Karpas-422 (cell line): ENCODE measurements around the gene COL13A1. TPM values are rescaled to one million over a fixed set of nuclear protein-coding genes. Genes with fewer than 3 reads are reported as not detected.

ENCODE experiments used
- DNase-seq: peaks from one replicate; pipeline ENCODE4 v3.0.0-alpha.2; 2015
- H2AFZ ChIP-seq: fragments of 200-600 bp; sonication (generic); 2 replicates; pipeline ENCODE4 v1.6.1; 2014; ENCODE audit warnings: antibody characterized with exemption, low read length, mixed read lengths
- H3K27ac ChIP-seq: fragments of 200-600 bp; sonication (generic); 2 replicates; pipeline ENCODE4 v1.5.1; 2014; ENCODE audit warnings: mild to moderate bottlenecking, low read length, moderate library complexity
- H3K27me3 ChIP-seq: fragments of 200-600 bp; sonication (generic); 2 replicates; pipeline ENCODE4 v1.6.1; 2014; ENCODE audit warnings: low read length, mixed read lengths
- H3K36me3 ChIP-seq: fragments of 200-600 bp; sonication (generic); 2 replicates; pipeline ENCODE4 v1.6.1; 2014; ENCODE audit warnings: low read length, mixed read lengths; ENCODE audit not compliant: insufficient read depth
- H3K4me1 ChIP-seq: fragments of 200-600 bp; sonication (generic); 2 replicates; pipeline ENCODE4 v1.6.1; 2014; ENCODE audit warnings: mild to moderate bottlenecking, low read length, mixed read lengths
- H3K4me2 ChIP-seq: fragments of 200-600 bp; sonication (generic); 2 replicates; pipeline ENCODE4 v1.6.1; 2014; ENCODE audit warnings: low read length, low read depth, mild to moderate bottlenecking; ENCODE audit not compliant: poor library complexity, severe bottlenecking
- H3K4me3 ChIP-seq: fragments of 200-600 bp; sonication (generic); 2 replicates; pipeline ENCODE4 v1.5.1; 2014; ENCODE audit warnings: mild to moderate bottlenecking, antibody characterized with exemption, low read length, mixed read lengths
- H3K79me2 ChIP-seq: fragments of 200-600 bp; sonication (generic); 2 replicates; pipeline ENCODE4 v1.6.1; 2014; ENCODE audit warnings: mild to moderate bottlenecking, low read length, mixed read lengths
- H3K9ac ChIP-seq: fragments of 200-600 bp; sonication (generic); 2 replicates; pipeline ENCODE4 v1.6.0; 2014; ENCODE audit warnings: low read length
- H3K9me2 ChIP-seq: fragments of 200-600 bp; sonication (generic), shearing (Covaris generic); replicated peaks from 2 replicates; pipeline ENCODE4 v1.6.0; 2014; ENCODE audit warnings: mild to moderate bottlenecking, low read length, moderate library complexity; ENCODE audit not compliant: insufficient read depth
- H3K9me3 ChIP-seq: fragments of 300-700, 200-600 bp; sonication (generic); 2 replicates; pipeline ENCODE4 v1.6.1; 2014; ENCODE audit warnings: low read length, mixed read lengths
- H4K20me1 ChIP-seq: fragments of 200-600 bp; sonication (generic); 2 replicates; pipeline ENCODE4 v1.6.1; 2014; ENCODE audit warnings: mild to moderate bottlenecking, antibody characterized with exemption, low read length, low read depth; ENCODE audit not compliant: insufficient read depth
- total RNA-seq: library from RNA; depleted of rRNA; stranded (reverse); fragments of >200 nt; shearing (Covaris generic); gene quantifications from 2 replicates; pipeline ENCODE4 v1.2.3, GENCODE V29; 2014; ENCODE audit warnings: low replicate concordance; rRNA removed

COL13A1 gene
- total RNA-seq, result not detected in 2 replicates

- no peak for DNase-seq
- Histone ChIP-seq H3K9ac (no peak within 1 kb of the TSS), H2AFZ (no peak within 1 kb of the TSS), H3K79me2 (no peaks in the 10 kb centered on the region), H3K9me3 (no peaks in the 10 kb centered on the region), H3K27ac (no peak within 1 kb of the TSS), H3K4me2 (no peak within 1 kb of the TSS), H3K9me2 (no peaks in the 10 kb centered on the region), H3K36me3 (no peaks in the 10 kb centered on the region), H3K4me1 (no peaks in the 10 kb centered on the region), H3K4me3 (no peak within 1 kb of the TSS), H3K27me3 (no peaks in the 10 kb centered on the region), H4K20me1 (no peaks in the 10 kb centered on the region)
Measured at GRCh38 chr10:69801434-69802315, at the start of gene COL13A1. COL13A1 (plus strand) TSS chr10:69801906; CDS start chr10:69802424, 518 bp downstream.

- no peaks in the 10 kb centered on the region for H3K79me2 ChIP-seq
- H4K20me1 ChIP-seq, result no peaks in the 10 kb centered on the region
- H3K4me2 ChIP-seq, result no peak overlapping the region
- H3K27me3 ChIP-seq, result no peaks in the 10 kb centered on the region
- no peak overlapping the region for H3K9ac ChIP-seq
- H3K27ac ChIP-seq, result no peak overlapping the region
- no peaks in the 10 kb centered on the region for H3K4me1 ChIP-seq
- DNase-seq, result no peak
- no peaks in the 10 kb centered on the region for H3K9me3 ChIP-seq
- H2AFZ ChIP-seq, result no peak overlapping the region
- no peaks in the 10 kb centered on the region for H3K36me3 ChIP-seq
- H3K9me2 ChIP-seq, result no peaks in the 10 kb centered on the region
- H3K4me3 ChIP-seq, result no peak overlapping the region
Measured at GRCh38 chr10:69752479-69752878, 49.2 kb upstream of the COL13A1 start.

- H2AFZ ChIP-seq, result no peak overlapping the region
- H4K20me1 ChIP-seq, result no peaks in the 10 kb centered on the region
- H3K4me3 ChIP-seq, result no peak overlapping the region
Measured at GRCh38 chr10:69756279-69756678, 45.4 kb upstream of the COL13A1 start.

GRCh38 chr10:69757206-69757552 lies 44.5 kb upstream of the COL13A1 start:
- no peaks in the 10 kb centered on the region for H3K9me2 ChIP-seq
- H2AFZ ChIP-seq, result no peak overlapping the region
- H4K20me1 ChIP-seq, result no peaks in the 10 kb centered on the region
- H3K9ac ChIP-seq, result no peak overlapping the region
- no peaks in the 10 kb centered on the region for H3K36me3 ChIP-seq
- no peaks in the 10 kb centered on the region for H3K9me3 ChIP-seq
- H3K4me3 ChIP-seq, result no peak overlapping the region
- H3K79me2 ChIP-seq, result no peaks in the 10 kb centered on the region
- H3K4me1 ChIP-seq, result no peaks in the 10 kb centered on the region
- H3K27me3 ChIP-seq, result no peaks in the 10 kb centered on the region
- DNase-seq, result no peak
- no peak overlapping the region for H3K27ac ChIP-seq
- no peak overlapping the region for H3K4me2 ChIP-seq

More at GRCh38 chr10:69756279-69756678, 45.4 kb upstream of the COL13A1 start:
- Histone ChIP-seq H3K79me2 (no peaks in the 10 kb centered on the region), H3K9me3 (no peaks in the 10 kb centered on the region), H3K4me1 (no peaks in the 10 kb centered on the region), H3K9me2 (no peaks in the 10 kb centered on the region), H3K4me2 (no peak overlapping the region), H3K27ac (no peak overlapping the region), H3K9ac (no peak overlapping the region), H3K36me3 (no peaks in the 10 kb centered on the region), H3K27me3 (no peaks in the 10 kb centered on the region)
- DNase-seq, result no peak

- no peaks in the 10 kb centered on the region for H4K20me1 ChIP-seq
- no peak for DNase-seq
- no peak overlapping the region for H3K4me3 ChIP-seq
- H2AFZ ChIP-seq, result no peak overlapping the region
- no peaks in the 10 kb centered on the region for H3K9me2 ChIP-seq
- H3K27me3 ChIP-seq, result no peaks in the 10 kb centered on the region
- H3K27ac ChIP-seq, result no peak overlapping the region
- H3K9ac ChIP-seq, result no peak overlapping the region
- no peaks in the 10 kb centered on the region for H3K36me3 ChIP-seq
- H3K4me2 ChIP-seq, result no peak overlapping the region
- no peaks in the 10 kb centered on the region for H3K4me1 ChIP-seq
- no peaks in the 10 kb centered on the region for H3K9me3 ChIP-seq
- H3K79me2 ChIP-seq, result no peaks in the 10 kb centered on the region
Measured at GRCh38 chr10:69757553-69758309, 44.0 kb upstream of the COL13A1 start.

GRCh38 chr10:69758310-69758728 lies 43.4 kb upstream of the COL13A1 start:
- Histone ChIP-seq H3K79me2 (no peaks in the 10 kb centered on the region), H4K20me1 (no peaks in the 10 kb centered on the region), H3K4me3 (no peak overlapping the region), H3K27me3 (no peaks in the 10 kb centered on the region), H3K9me2 (no peaks in the 10 kb centered on the region), H3K9me3 (no peaks in the 10 kb centered on the region), H3K27ac (no peak overlapping the region), H3K4me1 (no peaks in the 10 kb centered on the region), H3K4me2 (no peak overlapping the region), H3K36me3 (no peaks in the 10 kb centered on the region), H2AFZ (no peak overlapping the region), H3K9ac (no peak overlapping the region)
- DNase-seq, result no peak

- no peaks in the 10 kb centered on the region for H3K9me2 ChIP-seq
- H3K79me2 ChIP-seq, result no peaks in the 10 kb centered on the region
- no peak overlapping the region for H3K9ac ChIP-seq
- H3K4me3 ChIP-seq, result no peak overlapping the region
- H3K36me3 ChIP-seq, result no peaks in the 10 kb centered on the region
- H3K4me2 ChIP-seq, result no peak overlapping the region
- no peaks in the 10 kb centered on the region for H3K9me3 ChIP-seq
- no peak overlapping the region for H3K27ac ChIP-seq
- DNase-seq, result no peak
- no peak overlapping the region for H2AFZ ChIP-seq
- no peaks in the 10 kb centered on the region for H4K20me1 ChIP-seq
- H3K27me3 ChIP-seq, result no peaks in the 10 kb centered on the region
- H3K4me1 ChIP-seq, result no peaks in the 10 kb centered on the region
Measured at GRCh38 chr10:69759641-69760040, 42.1 kb upstream of the COL13A1 start.

- no peak overlapping the region for H3K27ac ChIP-seq
- no peaks in the 10 kb centered on the region for H3K79me2 ChIP-seq
- H3K36me3 ChIP-seq, result no peaks in the 10 kb centered on the region
- H3K4me2 ChIP-seq, result no peak overlapping the region
- H3K4me3 ChIP-seq, result no peak overlapping the region
- no peak overlapping the region for H2AFZ ChIP-seq
- H3K4me1 ChIP-seq, result no peaks in the 10 kb centered on the region
- H3K9me2 ChIP-seq, result no peaks in the 10 kb centered on the region
- H3K27me3 ChIP-seq, result no peaks in the 10 kb centered on the region
- no peak for DNase-seq
- no peak overlapping the region for H3K9ac ChIP-seq
- no peaks in the 10 kb centered on the region for H3K9me3 ChIP-seq
- no peaks in the 10 kb centered on the region for H4K20me1 ChIP-seq
Measured at GRCh38 chr10:69760072-69760471, 41.6 kb upstream of the COL13A1 start.
